ENCODE data around the gene MAMDC4. TPM values are rescaled to one million over a fixed set of nuclear protein-coding genes. Genes with fewer than 3 reads are reported as not detected.
"Not testable (repeated sequence)": the region's sequence is repeated elsewhere in the genome, so short reads cannot be mapped to it uniquely, and the experiment has no call there.

The MAMDC4 gene
- polyA plus RNA-seq, 1 donor (not counting 4 experiments of a cell fraction or from before 2014, with no cell fraction given): 0.49 TPM

- Histone ChIP-seq H3K79me2 (ENCODE audit: control insufficient read depth, insufficient read depth, low read length) (peaks cover 20% of the 10 kb centered on the region), H3K4me1 (ENCODE audit: control insufficient read depth, extremely low read depth, insufficient read depth, low read length) (peaks cover 28% of the 10 kb centered on the region)
- H3K9ac ChIP-seq (ENCODE audit: control insufficient read depth, extremely low read depth, insufficient read depth, low read length); H3K4me2 ChIP-seq (ENCODE audit: control insufficient read depth, extremely low read depth, insufficient read depth, low read depth, low read length); H3K4me3 ChIP-seq (ENCODE audit: control insufficient read depth in 2 of 3, extremely low read depth in 1 of 3, insufficient read depth in 2 of 3, low read depth in 1 of 3, low read length in 3 of 3); H3K27ac ChIP-seq (ENCODE audit: control insufficient read depth, insufficient read depth, low read length); DNase-seq (ENCODE audit: low read depth, low spot score); H3K27me3 ChIP-seq (ENCODE audit: control insufficient read depth, extremely low read depth, insufficient read depth, low read length); H4K20me1 ChIP-seq (ENCODE audit: control insufficient read depth, extremely low read depth, insufficient read depth, low read length); H3K36me3 ChIP-seq (ENCODE audit: control insufficient read depth in 2 of 2, extremely low read depth in 1 of 2, insufficient read depth in 2 of 2, low read length in 2 of 2); H3K9me3 ChIP-seq (ENCODE audit: control insufficient read depth, low read depth, low read length); dilution Hi-C loops (cut with MboI; ENCODE audit: extremely low pct_ligation_motif_present, low sequenced_read_pairs); FAIRE-seq; H2AFZ ChIP-seq (ENCODE audit: control insufficient read depth, low read length); H3K9me1 ChIP-seq (ENCODE audit: control insufficient read depth, extremely low read depth, insufficient read depth, low read length): not testable (repeated sequence)
Measured at GRCh38 chr9:136883670-136884069, 31.5 kb downstream of the MAMDC4 start.

- TF ChIP-seq CTCF (optimal IDR thresholded peaks at IDR 0.05 in 1 of 3, IDR thresholded peaks at IDR 0.05 in 1 of 3, conservative IDR thresholded peaks at IDR 0.05 in 1 of 3; ENCODE audit: extremely low read depth in 1 of 3, insufficient read depth in 2 of 3, low read length in 3 of 3) (no peak), EZH2 (IDR thresholded peaks at IDR 0.05; ENCODE audit: low read length) (no peak)
- Histone ChIP-seq H2AFZ (ENCODE audit: control insufficient read depth, low read length) (peak within 1 kb of the TSS; percentile 90), H3K4me1 (ENCODE audit: control insufficient read depth, extremely low read depth, insufficient read depth, low read length) (peaks cover 28% of the 10 kb centered on the region), H3K4me2 (ENCODE audit: control insufficient read depth, extremely low read depth, insufficient read depth, low read depth, low read length) (peak within 1 kb of the TSS; percentile 96), H3K27me3 (ENCODE audit: control insufficient read depth, extremely low read depth, insufficient read depth, low read length) (no peaks in the 10 kb centered on the region), H3K36me3 (ENCODE audit: control insufficient read depth in 2 of 2, extremely low read depth in 1 of 2, insufficient read depth in 2 of 2, low read length in 2 of 2) (peaks cover 4 to 5% of the 10 kb centered on the region in 2 experiments), H4K20me1 (ENCODE audit: control insufficient read depth, extremely low read depth, insufficient read depth, low read length) (no peaks in the 10 kb centered on the region), H3K9me1 (ENCODE audit: control insufficient read depth, extremely low read depth, insufficient read depth, low read length) (no peaks in the 10 kb centered on the region), H3K4me3 (ENCODE audit: control insufficient read depth in 2 of 3, extremely low read depth in 1 of 3, insufficient read depth in 2 of 3, low read depth in 1 of 3, low read length in 3 of 3) (peak within 1 kb of the TSS; percentile 76 to 87 (median 86)), H3K9ac (ENCODE audit: control insufficient read depth, extremely low read depth, insufficient read depth, low read length) (peak within 1 kb of the TSS; percentile 86), H3K9me3 (ENCODE audit: control insufficient read depth, low read depth, low read length) (no peaks in the 10 kb centered on the region), H3K27ac (ENCODE audit: control insufficient read depth, insufficient read depth, low read length) (peak within 1 kb of the TSS; percentile 76), H3K79me2 (ENCODE audit: control insufficient read depth, insufficient read depth, low read length) (peaks cover 43% of the 10 kb centered on the region)
- dilution Hi-C loops (cut with MboI; ENCODE audit: extremely low pct_ligation_motif_present, low sequenced_read_pairs): no loop called here
- DNase-seq (ENCODE audit: low read depth, low spot score) (peak; percentile 89), FAIRE-seq (peak; percentile 41)
Measured at GRCh38 chr9:136885950-136886578, 33.9 kb downstream of the MAMDC4 start, which contains the start of gene TRAF2. Gene TRAF2 (plus strand): TSS chr9:136886516. CDS start chr9:136898741, 12,225 bp downstream.

Measured in keratinocyte (primary cell).